GM12864 (cell line): ENCODE results near the gene TRIM62.
"Not testable (repeated sequence)": the region's sequence is repeated elsewhere in the genome, so short reads cannot be mapped to it uniquely, and the experiment has no call there.

Source experiments
- DNase-seq: peaks from one replicate; pipeline ENCODE4 v3.0.0-alpha.2; 2011; ENCODE audit warnings: low read depth
- H3K4me3 ChIP-seq: 2 replicates; pipeline ENCODE4 v1.5.1; 2011; ENCODE audit warnings: mild to moderate bottlenecking, low read depth, low read length, control low read depth
- TF ChIP-seq, protein P1 (sequence below): IDR thresholded peaks from 2 replicates; pipeline ENCODE4 v1.5.1; 2011; ENCODE audit warnings: low read depth, mild to moderate bottlenecking, moderate library complexity, low read length, control low read depth, inconsistent platforms; ENCODE audit errors: missing control alignments

TRIM62 gene

DNA sequence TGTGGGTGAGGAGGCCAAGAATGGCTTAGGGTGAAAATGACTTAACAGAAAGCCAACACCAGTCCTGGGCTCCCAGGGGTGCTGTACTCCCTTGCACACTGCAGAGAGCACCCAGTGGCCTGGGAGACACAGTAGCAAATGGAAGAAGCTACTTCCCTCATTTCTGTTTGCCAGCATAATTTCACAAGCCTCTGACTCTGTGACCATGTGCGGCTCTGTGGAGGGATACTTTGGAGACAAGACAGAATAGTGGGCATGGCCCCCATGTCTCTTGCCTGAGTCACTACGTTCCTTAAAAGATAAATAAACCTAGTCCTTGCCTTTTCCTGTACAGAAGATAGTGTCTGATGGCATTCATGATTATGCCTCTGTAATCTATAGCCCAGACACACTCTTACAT is 38.1 kb downstream of the TRIM62 start:
- TF ChIP-seq, protein P1, sequence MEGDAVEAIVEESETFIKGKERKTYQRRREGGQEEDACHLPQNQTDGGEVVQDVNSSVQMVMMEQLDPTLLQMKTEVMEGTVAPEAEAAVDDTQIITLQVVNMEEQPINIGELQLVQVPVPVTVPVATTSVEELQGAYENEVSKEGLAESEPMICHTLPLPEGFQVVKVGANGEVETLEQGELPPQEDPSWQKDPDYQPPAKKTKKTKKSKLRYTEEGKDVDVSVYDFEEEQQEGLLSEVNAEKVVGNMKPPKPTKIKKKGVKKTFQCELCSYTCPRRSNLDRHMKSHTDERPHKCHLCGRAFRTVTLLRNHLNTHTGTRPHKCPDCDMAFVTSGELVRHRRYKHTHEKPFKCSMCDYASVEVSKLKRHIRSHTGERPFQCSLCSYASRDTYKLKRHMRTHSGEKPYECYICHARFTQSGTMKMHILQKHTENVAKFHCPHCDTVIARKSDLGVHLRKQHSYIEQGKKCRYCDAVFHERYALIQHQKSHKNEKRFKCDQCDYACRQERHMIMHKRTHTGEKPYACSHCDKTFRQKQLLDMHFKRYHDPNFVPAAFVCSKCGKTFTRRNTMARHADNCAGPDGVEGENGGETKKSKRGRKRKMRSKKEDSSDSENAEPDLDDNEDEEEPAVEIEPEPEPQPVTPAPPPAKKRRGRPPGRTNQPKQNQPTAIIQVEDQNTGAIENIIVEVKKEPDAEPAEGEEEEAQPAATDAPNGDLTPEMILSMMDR: no peak
- DNase-seq: no peak
- H3K4me3 ChIP-seq: no peak overlapping the region

DNA sequence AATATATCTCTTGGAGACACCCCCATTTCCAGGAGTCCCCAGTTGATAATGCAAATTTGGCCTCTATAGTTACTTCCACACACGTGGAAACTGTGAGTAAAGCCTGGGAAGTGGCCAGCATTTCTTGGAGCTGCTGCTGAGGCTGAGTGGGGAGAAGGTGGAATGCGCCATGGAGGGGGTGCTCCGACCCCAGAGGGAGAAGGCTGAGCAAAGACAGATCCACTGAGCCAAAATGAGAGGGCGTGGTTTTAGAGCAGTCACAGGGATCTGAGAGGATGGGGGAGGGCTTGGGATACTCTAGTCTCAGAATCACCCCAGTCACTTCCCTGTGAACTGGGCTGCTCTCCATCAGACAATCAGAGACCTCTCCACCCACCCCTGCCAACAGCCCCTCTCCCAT is 38.7 kb downstream of the TRIM62 start:
- no peak for DNase-seq
- TF ChIP-seq, protein P1: no peak
- H3K4me3 ChIP-seq: no peak overlapping the region

DNA sequence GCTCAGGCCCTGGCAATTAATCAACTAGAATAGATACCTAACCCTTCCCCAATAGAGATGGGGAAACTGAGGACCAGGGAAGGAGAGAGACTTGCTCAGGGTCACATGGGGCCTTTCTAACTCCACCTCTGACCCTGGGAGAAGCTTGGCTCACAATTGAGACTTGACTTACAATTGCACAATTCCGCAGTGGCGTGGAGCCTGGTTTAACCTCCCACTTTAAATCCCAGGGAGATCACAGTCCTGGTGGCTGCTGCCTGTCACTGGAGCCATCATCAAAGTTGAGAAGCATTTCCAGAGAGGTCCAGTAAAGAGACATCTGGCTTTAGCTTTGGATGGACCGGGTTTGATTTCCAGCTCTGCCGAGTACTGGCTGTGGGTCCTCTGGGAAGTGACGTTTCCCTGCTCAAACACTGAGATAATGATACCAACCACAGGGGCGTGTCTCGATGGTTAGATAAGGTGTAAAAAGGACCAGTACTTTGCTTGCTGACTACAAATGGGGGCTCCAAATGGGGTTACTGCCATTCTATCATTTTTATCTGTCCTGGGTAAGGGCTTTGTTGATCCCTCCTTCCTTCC is 39.3 kb downstream of the TRIM62 start:
- no peak overlapping the region for H3K4me3 ChIP-seq
- TF ChIP-seq, protein P1: no peak
- no peak for DNase-seq

DNA sequence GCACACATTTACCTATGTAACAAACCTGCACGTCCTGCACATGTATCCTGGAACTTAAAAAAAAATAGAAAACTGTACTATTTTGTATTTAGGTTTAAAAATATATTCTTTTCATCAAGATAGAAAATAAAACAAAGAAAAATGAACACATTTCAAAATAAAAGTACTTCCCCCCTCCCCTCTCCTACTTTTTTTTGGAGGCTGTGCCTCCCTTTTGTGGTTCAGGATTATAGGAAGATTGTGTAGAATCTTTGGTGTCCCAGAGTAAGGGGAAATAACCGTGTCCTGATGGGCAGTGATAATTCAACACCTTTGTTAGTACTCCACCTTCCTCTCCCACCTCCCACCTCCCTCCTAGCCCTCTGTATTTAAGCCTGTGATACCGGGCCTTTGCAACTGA is 40.1 kb downstream of the TRIM62 start:
- no peak for DNase-seq
- no peak overlapping the region for H3K4me3 ChIP-seq
- TF ChIP-seq, protein P1: no peak

DNA sequence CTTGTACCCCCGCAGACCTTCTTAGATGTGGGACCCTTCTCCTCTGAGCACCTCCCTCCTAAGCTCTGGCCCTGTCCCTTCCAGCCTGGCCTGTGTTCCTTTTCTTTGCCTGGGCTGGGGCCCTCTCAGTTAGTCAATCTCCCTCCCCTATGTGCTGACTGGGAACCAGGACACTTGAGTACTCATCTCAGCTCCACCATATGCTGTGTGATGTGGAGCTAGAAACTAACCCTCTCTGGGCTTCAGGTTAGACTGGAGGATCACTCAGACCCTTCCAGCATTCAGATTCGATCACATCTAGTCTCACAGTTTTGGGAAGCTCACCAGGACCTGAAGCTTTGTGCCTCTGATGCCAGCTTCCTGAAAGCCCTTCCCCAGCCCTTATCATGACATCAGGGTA is 40.6 kb downstream of the TRIM62 start:
- no peak overlapping the region for H3K4me3 ChIP-seq
- no peak for DNase-seq
- TF ChIP-seq, protein P1: no peak

DNA sequence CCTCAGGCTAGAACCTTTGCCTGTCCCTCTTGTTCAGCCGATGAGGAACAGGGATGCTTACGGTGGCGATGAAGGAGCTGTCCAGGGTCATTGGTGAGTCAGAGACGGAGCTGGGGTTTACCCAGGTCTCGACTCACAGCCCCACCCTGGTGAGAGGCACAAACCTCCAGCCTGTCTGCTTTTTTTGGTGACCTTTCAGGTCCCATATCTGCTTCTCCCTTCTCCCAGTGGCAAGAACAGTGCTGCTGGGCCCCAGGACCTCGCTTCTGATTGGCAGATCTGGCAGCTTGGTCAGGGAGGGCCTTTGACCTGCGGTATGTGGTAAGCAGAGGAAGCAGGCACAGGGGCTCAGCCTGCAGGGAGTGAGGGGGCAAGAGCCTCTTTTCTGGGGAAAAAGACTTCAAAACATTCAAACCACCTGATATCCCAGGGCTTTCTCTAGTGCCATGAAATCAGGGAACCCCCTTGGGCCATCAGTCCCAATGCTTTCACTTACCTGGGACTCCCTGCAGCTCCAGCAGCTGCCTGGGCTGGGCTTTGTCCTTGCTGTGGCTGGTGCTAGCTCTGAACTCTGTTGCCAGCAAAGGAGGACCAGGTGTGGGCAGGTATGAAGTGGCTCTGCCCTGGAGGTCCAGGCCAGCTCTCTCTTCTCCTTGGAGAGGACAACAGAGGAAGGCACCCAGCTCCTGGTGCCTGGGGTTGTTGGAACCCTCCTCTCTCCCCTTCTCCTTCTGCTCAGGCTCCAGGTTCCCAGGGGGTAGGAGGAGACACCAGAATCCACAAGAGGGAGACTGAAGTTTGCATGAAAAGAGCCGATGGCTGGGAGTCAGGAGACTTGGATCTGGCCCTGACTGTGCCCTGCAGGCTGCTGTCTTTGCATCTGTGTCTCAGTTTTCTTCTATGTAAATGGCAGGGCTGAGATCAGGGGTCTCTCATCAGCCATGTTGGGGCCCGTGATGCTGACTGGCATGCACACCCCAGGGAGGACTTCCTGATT is 41.4 kb downstream of the TRIM62 start:
- no peak overlapping the region for H3K4me3 ChIP-seq
- TF ChIP-seq, protein P1: no peak
- DNase-seq: no peak

DNA sequence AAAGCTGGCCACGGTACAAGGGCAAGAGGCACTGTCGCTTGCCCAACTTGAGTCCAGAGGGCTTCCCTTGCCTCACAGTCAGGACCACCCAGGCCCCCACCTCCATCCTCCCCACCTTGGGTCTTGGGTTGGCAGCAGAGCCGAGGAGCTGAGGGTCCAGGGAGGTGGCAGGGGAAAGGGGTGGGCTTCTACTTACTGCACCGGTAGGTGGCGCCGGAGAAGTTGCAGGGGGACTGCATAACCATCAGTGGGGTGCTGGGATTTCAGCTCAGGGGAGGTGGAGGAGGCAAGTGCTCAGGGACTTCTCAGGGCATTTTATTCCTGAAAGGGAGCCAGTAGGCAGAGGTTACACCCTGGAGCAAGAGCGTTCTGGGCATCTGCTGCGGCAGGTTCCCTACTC is 44.0 kb downstream of the TRIM62 start:
- TF ChIP-seq, protein P1: peak; percentile 77
- H3K4me3 ChIP-seq: no peak overlapping the region
- DNase-seq: no peak

DNA sequence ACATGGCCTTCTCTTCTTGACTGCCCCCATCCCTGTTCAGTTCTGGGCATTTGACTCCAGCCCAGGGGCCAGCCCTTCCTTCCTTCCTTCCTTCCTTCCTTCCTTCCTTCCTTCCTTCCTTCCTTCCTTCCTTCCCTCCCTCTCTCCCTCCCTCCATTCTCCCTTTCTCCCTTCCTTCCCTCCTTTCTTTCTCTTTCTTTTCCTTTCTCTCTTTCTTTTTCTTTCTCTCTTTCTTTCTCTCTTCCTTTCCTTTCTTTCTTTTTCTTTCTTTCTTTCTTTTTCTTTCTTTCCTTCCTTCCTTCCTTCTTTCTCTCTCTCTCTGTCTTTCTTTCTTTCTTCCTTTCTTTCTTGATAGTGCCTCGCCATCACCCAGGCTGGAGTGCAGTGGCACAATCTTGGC is 45.8 kb downstream of the TRIM62 start:
- not testable (repeated sequence) for DNase-seq, H3K4me3 ChIP-seq
